HUES64 (cell line): ENCODE measurements around the gene BCL2.

Source experiments
- H3K27ac ChIP-seq: 2 replicates; pipeline ENCODE4 v1.7.0; 2013; ENCODE audit warnings: low read depth, low read length, inconsistent platforms
- H3K27me3 ChIP-seq: 2 replicates; pipeline ENCODE4 v1.6.1; 2013; ENCODE audit warnings: mild to moderate bottlenecking, low read length; ENCODE audit not compliant: insufficient read depth
- H3K36me3 ChIP-seq: 2 replicates; pipeline ENCODE4 v1.6.1; 2013; ENCODE audit warnings: mild to moderate bottlenecking, low read length; ENCODE audit not compliant: insufficient read depth
- H3K4me1 ChIP-seq: 2 replicates; pipeline ENCODE4 v1.6.1; 2013; ENCODE audit warnings: mild to moderate bottlenecking, low read length, moderate library complexity; ENCODE audit not compliant: insufficient read depth
- H3K4me3 ChIP-seq: 2 replicates; pipeline ENCODE4 v1.5.1; 2013; ENCODE audit warnings: mild to moderate bottlenecking, low read length, moderate library complexity
- H3K9ac ChIP-seq: 2 replicates; pipeline ENCODE4 v1.6.1; 2013; ENCODE audit warnings: mild to moderate bottlenecking, low read depth, low read length
- H3K9me3 ChIP-seq: 2 replicates; pipeline ENCODE4 v1.6.1; 2013; ENCODE audit warnings: low read depth, low read length; ENCODE audit not compliant: insufficient read depth
- WGBS: fragments of 150-250, 120-280 bp; methylation state at CpG from one replicate; pipeline ENCODE4 v1.1.7; 2013; ENCODE audit warnings: missing lambda C conversion rate; 5-methylcytosine and 5-hydroxymethylcytosine counted together

BCL2 gene

GRCh38 chr18:63322908-63323634, 3.5 kb upstream of the BCL2 start:
- Histone ChIP-seq H3K27me3 (peaks cover 23% of the 10 kb centered on the region), H3K9ac (no peak overlapping the region), H3K9me3 (no peaks in the 10 kb centered on the region), H3K4me3 (no peak overlapping the region), H3K27ac (no peak overlapping the region), H3K36me3 (no peaks in the 10 kb centered on the region), H3K4me1 (peaks cover 13% of the 10 kb centered on the region)
- WGBS, result 34% methylated on average over 7 of the region's 8 CpGs

- no peak overlapping the region for H3K27ac ChIP-seq
- no peaks in the 10 kb centered on the region for H3K9me3 ChIP-seq
- H3K27me3 ChIP-seq, result peaks cover 32% of the 10 kb centered on the region
- H3K9ac ChIP-seq, result no peak overlapping the region
- no peak overlapping the region for H3K4me3 ChIP-seq
- WGBS, result 98% methylated on average over 2 of the region's 4 CpGs
- H3K4me1 ChIP-seq, result peaks cover 13% of the 10 kb centered on the region
- no peaks in the 10 kb centered on the region for H3K36me3 ChIP-seq
Observed at GRCh38 chr18:63322206-63322605, 2.6 kb upstream of the BCL2 start.

- Histone ChIP-seq H3K27ac (no peak overlapping the region), H3K9ac (no peak overlapping the region)
Observed at GRCh38 chr18:63321291-63321690, 1.7 kb upstream of the BCL2 start.

GRCh38 chr18:63320975-63321265, 1.4 kb upstream of the BCL2 start:
- H3K27ac ChIP-seq, result no peak overlapping the region

More at GRCh38 chr18:63321291-63321690, 1.7 kb upstream of the BCL2 start:
- Histone ChIP-seq H3K4me3 (peak overlapping the region; percentile 46), H3K27me3 (peaks cover 39% of the 10 kb centered on the region), H3K9me3 (no peaks in the 10 kb centered on the region), H3K36me3 (no peaks in the 10 kb centered on the region), H3K4me1 (peaks cover 13% of the 10 kb centered on the region)
- WGBS, result 87% methylated on average over 9 of the region's 9 CpGs

GRCh38 chr18:63320123-63320974, 780 bp upstream of the BCL2 start:
- no peak overlapping the region for H3K27ac ChIP-seq
- WGBS, result 1% methylated on average over 92 of the region's 92 CpGs
- peaks cover 41% of the 10 kb centered on the region for H3K27me3 ChIP-seq
- H3K4me1 ChIP-seq, result peaks cover 13% of the 10 kb centered on the region
- H3K9ac ChIP-seq, result peak overlapping the region; percentile 33
- no peaks in the 10 kb centered on the region for H3K36me3 ChIP-seq
- H3K9me3 ChIP-seq, result no peaks in the 10 kb centered on the region
- H3K4me3 ChIP-seq, result peak overlapping the region; percentile 46

More at GRCh38 chr18:63320975-63321265, 1.4 kb upstream of the BCL2 start:
- Histone ChIP-seq H3K27me3 (peaks cover 39% of the 10 kb centered on the region), H3K4me3 (peak overlapping the region; percentile 46), H3K9me3 (no peaks in the 10 kb centered on the region), H3K4me1 (peaks cover 13% of the 10 kb centered on the region), H3K36me3 (no peaks in the 10 kb centered on the region), H3K9ac (0 out of 2 replicates have a peak overlapping the region, but pooled peaks have one; percentile 33)
- WGBS, result 29% methylated on average over 16 of the region's 16 CpGs

- Histone ChIP-seq H3K27ac (no peak overlapping the region), H3K9ac (peak overlapping the region; percentile 55), H3K27me3 (peaks cover 43% of the 10 kb centered on the region), H3K4me3 (peak overlapping the region; percentile 73), H3K9me3 (no peaks in the 10 kb centered on the region), H3K36me3 (no peaks in the 10 kb centered on the region), H3K4me1 (peaks cover 13% of the 10 kb centered on the region)
- 3% methylated on average over 6 of the region's 8 CpGs for WGBS
Observed at GRCh38 chr18:63318889-63319382, 633 bp downstream of the BCL2 start.

- H3K4me1 ChIP-seq, result peaks cover 13% of the 10 kb centered on the region
Observed at GRCh38 chr18:63317982-63318888, 1.3 kb downstream of the BCL2 start.

GRCh38 chr18:63317556-63317946, 2.0 kb downstream of the BCL2 start:
- H3K9ac ChIP-seq, result no peak overlapping the region
- no peak overlapping the region for H3K27ac ChIP-seq
- 89% methylated on average over 10 of the region's 10 CpGs for WGBS
- no peaks in the 10 kb centered on the region for H3K9me3 ChIP-seq
- peaks cover 43% of the 10 kb centered on the region for H3K27me3 ChIP-seq
- peaks cover 9% of the 10 kb centered on the region for H3K4me1 ChIP-seq
- no peaks in the 10 kb centered on the region for H3K36me3 ChIP-seq
- H3K4me3 ChIP-seq, result peak overlapping the region; percentile 73

More at GRCh38 chr18:63317982-63318888, 1.3 kb downstream of the BCL2 start:
- Histone ChIP-seq H3K4me3 (peak overlapping the region; percentile 73), H3K27ac (no peak overlapping the region), H3K36me3 (no peaks in the 10 kb centered on the region), H3K9me3 (no peaks in the 10 kb centered on the region), H3K9ac (no peak overlapping the region), H3K27me3 (peaks cover 43% of the 10 kb centered on the region)
- 7% methylated on average over 65 of the region's 66 CpGs for WGBS

GRCh38 chr18:63316612-63317555, 2.7 kb downstream of the BCL2 start:
- no peaks in the 10 kb centered on the region for H3K9me3 ChIP-seq
- no peak overlapping the region for H3K27ac ChIP-seq
- peaks cover 7% of the 10 kb centered on the region for H3K4me1 ChIP-seq
- peaks cover 43% of the 10 kb centered on the region for H3K27me3 ChIP-seq
- H3K36me3 ChIP-seq, result no peaks in the 10 kb centered on the region
- no peak overlapping the region for H3K4me3 ChIP-seq
- H3K9ac ChIP-seq, result no peak overlapping the region
- WGBS, result 88% methylated on average over 3 of the region's 4 CpGs

- no peak overlapping the region for H3K9ac ChIP-seq
Observed at GRCh38 chr18:63315876-63316275, 3.7 kb downstream of the BCL2 start.

More at GRCh38 chr18:63315876-63316275, 3.7 kb downstream of the BCL2 start:
- Histone ChIP-seq H3K4me1 (peaks cover 7% of the 10 kb centered on the region), H3K27ac (no peak overlapping the region), H3K27me3 (peaks cover 37% of the 10 kb centered on the region), H3K4me3 (no peak overlapping the region), H3K36me3 (no peaks in the 10 kb centered on the region), H3K9me3 (no peaks in the 10 kb centered on the region)
